Body of pancreas (tissue), 4 donors: ENCODE data around the gene FOXO1.

Experiments
- POLR2A ChIP-seq, 3 donors: fragments of 450-650 bp; IDR thresholded peaks; one replicate each; pipeline ENCODE4 v1.6.1; 2016; ENCODE audit warnings: antibody characterized with exemption in 3 of 3, mild to moderate bottlenecking in 2 of 3
- TF ChIP-seq, protein P1 (sequence below), 7 experiments: fragments of 450-650 bp in 4 of 7; fragments of 200-600 bp in 3 of 7; sonication (generic) in 3 of 7; IDR thresholded peaks; one replicate each; pipeline ENCODE4 v1.5.1; 2016 to 2019; ENCODE audit warnings: antibody characterized with exemption in 7 of 7

- TF ChIP-seq, protein P1, sequence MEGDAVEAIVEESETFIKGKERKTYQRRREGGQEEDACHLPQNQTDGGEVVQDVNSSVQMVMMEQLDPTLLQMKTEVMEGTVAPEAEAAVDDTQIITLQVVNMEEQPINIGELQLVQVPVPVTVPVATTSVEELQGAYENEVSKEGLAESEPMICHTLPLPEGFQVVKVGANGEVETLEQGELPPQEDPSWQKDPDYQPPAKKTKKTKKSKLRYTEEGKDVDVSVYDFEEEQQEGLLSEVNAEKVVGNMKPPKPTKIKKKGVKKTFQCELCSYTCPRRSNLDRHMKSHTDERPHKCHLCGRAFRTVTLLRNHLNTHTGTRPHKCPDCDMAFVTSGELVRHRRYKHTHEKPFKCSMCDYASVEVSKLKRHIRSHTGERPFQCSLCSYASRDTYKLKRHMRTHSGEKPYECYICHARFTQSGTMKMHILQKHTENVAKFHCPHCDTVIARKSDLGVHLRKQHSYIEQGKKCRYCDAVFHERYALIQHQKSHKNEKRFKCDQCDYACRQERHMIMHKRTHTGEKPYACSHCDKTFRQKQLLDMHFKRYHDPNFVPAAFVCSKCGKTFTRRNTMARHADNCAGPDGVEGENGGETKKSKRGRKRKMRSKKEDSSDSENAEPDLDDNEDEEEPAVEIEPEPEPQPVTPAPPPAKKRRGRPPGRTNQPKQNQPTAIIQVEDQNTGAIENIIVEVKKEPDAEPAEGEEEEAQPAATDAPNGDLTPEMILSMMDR (IDR thresholded peaks at IDR 0.05): no peak
- TF ChIP-seq POLR2A (IDR thresholded peaks at IDR 0.05): no peak
These were observed 83.9 kb downstream of the FOXO1 start for GRCh38 chr13:40582531-40582930.
